Limb (tissue), 2 donors: ENCODE results near the gene RFX3.

Source experiments
- DNase-seq, 2 donors: peaks; one replicate each; pipeline ENCODE4 v3.0.0-alpha.2; 2016; ENCODE audit errors: extremely low spot score in 2 of 2

The RFX3 gene

GRCh38 chr9:3514786-3515185 is 11.0 kb downstream of the RFX3 start:
- DNase-seq: no peak

DNA sequence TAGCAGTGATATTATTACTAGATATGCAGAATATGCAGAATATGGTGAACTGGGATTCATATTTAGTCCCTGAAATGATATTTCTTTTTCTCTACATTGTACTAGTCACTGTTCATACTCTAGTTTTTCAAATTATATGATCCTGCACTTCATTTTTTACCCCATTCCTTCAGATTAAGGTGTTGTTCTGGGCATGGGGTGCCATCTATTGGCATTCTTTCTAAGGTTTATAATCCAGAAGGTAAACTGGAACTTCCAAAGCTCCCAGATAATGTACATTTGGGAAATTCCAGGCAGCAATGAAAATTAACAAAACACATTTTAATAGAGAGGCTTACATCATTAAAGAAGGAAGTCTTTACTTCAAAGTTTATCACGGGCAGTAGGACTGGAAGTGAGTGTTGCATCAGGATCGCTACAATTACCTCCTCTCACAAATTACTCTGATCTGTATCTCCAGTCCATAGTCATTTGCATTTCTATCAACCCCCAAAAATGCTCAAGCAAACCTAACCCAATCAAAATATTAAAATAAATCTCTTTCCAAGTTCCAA is 12.5 kb downstream of the RFX3 start:
- DNase-seq: no peak

DNA sequence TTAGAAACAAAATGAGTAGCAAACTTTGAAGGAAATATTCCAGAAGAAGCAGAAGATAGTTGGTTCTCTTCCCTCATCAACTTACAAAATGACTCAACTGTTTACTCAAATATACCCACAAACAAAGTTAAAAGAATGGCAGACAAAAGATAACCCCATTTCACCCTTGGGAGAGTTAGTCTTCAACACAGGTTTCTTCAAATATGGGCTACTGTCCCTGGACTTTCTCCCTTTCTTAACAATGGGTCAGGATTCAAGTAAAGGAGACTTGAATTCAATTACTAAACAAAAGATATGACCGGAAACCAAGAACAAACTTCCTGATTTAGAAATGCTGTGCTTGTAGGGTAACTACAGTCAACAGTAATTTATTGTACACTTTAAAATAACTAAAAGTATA is 14.2 kb downstream of the RFX3 start:
- DNase-seq: no peak

DNA sequence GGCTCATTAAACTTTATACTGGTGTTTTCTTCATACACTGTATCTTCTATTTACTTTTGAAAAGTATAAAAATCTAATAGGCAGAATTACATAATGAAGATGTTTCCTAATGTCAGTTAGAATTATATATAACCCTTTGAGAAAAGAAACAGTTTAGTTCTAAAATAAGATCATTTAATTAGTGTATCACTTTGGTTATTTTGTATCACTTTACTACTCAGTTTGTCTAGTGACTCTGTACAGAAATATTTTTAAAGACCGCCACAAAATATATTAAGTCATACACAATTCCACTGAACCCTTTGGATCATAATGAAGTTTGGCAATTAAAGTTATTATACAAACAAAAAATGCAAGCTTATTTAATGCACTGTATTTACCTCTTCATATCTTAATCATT is 15.0 kb downstream of the RFX3 start:
- no peak for DNase-seq

DNA sequence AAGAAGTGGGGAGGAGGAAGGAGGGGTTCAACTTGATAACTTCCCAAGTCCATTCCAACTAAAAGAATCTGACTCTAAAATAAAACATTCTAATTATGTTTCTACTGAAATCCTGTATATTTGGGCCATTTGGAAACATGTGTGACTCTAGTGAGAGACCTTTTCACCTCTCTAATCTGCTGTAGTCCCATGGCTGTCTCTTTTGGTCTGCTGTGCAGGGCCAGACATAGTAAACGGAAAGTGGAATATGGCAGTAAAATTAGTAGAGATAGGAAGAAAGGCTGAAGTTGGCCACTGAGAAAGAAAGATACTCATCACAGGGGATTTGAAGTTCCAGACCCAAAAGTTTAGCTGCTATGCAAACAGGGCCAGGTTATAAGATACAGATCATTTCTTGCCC is 15.9 kb downstream of the RFX3 start:
- no peak for DNase-seq

DNA sequence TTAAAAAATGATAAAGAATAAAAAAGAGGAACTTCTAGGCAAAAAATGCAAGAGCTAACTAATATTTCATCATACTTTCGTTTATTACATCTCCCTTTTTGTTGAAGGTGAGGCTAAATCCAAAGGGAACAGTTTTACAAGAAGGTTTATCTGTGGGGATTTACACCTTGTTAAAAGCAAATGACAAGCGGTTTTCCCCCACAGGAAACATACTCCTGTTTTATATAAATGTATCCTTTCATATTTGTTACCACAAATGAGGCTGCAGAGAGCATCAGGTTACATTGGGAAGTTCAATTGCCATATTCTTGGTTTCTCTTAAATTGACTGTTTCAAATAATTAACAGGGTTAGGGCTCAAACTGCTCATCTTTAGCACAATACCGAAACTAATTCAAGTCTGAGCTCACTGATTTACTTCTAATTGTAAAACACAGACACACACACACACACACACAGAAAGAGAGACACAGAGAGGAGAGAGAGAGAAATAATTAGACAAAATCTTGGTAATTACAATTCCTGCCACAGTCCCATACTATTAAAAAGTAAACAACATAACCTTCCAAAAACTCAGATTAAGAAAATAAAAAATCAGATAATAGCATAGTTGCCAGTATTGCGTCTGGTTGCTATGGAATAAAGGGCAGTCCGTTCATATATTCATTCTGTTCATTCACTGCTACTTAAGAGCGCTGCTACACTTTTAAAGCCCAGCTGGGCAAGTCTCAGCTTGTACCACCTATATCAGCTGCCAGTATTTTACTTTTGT is 17.1 kb downstream of the RFX3 start:
- DNase-seq: no peak

GRCh38 chr9:3508078-3508431 is 17.7 kb downstream of the RFX3 start:
- no peak for DNase-seq

- DNase-seq: no peak
These were observed 18.3 kb downstream of the RFX3 start for GRCh38 chr9:3507395-3508077.

- DNase-seq: no peak
These were observed 19.6 kb downstream of the RFX3 start for GRCh38 chr9:3506164-3506563.

GRCh38 chr9:3502560-3503398 is 23.0 kb downstream of the RFX3 start:
- DNase-seq: no peak

- no peak for DNase-seq
These were observed 25.8 kb downstream of the RFX3 start for GRCh38 chr9:3500044-3500443.

DNA sequence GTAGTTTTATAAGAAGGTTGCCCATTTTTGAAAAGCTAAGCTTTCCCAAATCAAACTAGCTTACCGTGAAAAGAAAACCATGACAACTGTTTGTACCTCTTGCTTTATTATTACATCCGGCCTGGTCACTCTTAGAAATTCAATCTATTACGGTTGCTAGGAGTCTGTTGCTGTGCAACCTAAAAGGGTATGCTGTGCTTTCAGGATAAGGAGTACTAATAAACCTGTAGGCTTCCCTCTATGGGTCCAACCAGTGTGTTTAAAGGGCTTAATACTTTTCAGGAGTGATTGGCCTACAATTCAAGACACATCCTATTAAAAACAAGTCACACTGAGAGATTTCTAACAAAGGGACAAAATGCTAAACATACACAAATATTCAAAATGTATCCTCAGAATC is 27.1 kb downstream of the RFX3 start:
- peak in 1 of 2 donors; percentile 32 for DNase-seq

- no peak for DNase-seq
These were observed 27.9 kb downstream of the RFX3 start for GRCh38 chr9:3497857-3498256.

GRCh38 chr9:3497401-3497800 is 28.4 kb downstream of the RFX3 start:
- DNase-seq: no peak

DNA sequence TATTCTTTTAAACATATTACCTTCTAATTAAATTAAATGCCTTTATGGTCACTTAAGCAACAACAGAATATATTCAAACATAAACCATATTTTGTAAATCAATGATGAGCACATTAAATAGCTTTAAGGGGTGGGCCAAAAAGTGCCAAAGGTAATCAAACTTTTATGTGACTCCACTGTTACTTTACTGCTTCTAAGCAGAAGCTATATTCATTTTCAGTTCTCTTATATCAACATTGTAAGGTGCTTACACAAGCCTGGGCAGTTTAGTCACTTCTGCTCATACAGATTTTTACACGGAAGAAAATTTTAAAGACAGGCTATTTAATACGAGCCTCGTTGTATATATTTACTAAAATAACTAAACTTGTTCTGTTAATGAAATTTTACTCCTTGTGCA is 29.9 kb downstream of the RFX3 start:
- DNase-seq: no peak

DNA sequence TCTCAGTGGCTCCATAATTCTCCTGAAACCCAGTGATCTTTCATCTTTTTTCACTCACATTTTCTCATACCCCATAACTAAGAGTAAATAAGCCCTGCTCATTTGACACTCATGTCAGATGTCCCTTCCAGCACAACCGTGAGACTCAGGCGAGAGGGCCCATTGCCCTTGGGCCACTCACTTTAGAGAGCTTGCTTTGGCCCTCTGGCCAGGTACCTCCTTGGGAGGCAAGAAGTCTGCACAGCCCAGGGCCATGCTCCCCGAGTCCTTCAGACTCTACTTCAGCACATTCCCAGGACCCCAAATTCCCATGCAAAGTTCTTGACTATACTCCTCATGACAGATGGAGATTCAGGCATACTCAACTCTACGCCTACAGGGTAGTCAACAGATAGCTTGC is 33.6 kb downstream of the RFX3 start:
- DNase-seq: no peak

GRCh38 chr9:3491450-3491849 is 34.4 kb downstream of the RFX3 start:
- DNase-seq: no peak

GRCh38 chr9:3490957-3491356 is 34.8 kb downstream of the RFX3 start:
- DNase-seq: no peak

GRCh38 chr9:3482578-3482977 is 43.2 kb downstream of the RFX3 start:
- DNase-seq: no peak

- no peak for DNase-seq
These were observed 45.5 kb downstream of the RFX3 start for GRCh38 chr9:3480353-3480655.

DNA sequence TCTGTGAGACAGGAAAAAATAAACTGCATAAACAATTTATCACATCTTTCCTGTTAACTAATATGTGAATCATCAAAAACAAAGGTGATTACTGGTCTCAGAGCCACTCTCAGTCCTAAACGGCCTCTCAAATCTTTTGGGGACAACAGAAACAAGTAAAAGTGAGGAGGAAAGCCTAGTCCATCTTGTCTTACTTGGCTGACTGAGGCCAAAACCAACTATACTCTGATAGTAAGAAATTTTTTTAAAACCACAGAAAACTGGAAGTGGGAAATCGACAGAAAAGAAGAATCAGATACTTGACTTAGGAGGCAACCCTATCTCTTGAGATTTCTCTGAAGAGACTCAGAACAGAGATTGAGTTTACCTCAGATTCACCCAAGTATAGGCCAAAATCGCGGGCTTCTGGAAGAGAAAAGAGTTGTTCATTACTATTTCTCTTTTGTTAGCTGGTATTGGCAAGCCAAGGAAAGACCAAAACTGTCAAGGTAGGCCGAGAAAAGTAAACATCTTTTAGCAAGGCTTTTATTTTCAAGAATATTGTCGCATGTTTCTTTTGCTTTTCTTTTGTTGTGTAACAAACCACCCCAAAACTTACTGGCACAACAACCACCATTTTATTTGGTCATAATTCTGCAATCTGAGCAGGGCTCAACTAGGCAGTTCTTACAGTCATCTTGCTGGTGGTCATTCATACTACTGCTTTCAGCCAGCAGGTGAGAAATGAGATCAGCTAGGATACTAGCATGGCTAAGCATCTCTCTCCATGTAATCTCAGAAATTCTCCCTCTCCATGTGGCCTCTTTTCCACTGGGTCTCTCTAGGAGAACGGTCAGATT is 46.1 kb downstream of the RFX3 start:
- no peak for DNase-seq
